GM12872 (cell line): ENCODE data around the gene ZMIZ1.

Source experiments
- TF ChIP-seq, protein P1 (sequence below): IDR thresholded peaks from 3 replicates; pipeline ENCODE4 v1.5.1; 2011; ENCODE audit warnings: low read depth, mild to moderate bottlenecking, low read length, moderate library complexity; ENCODE audit not compliant: insufficient read depth

The ZMIZ1 gene

DNA sequence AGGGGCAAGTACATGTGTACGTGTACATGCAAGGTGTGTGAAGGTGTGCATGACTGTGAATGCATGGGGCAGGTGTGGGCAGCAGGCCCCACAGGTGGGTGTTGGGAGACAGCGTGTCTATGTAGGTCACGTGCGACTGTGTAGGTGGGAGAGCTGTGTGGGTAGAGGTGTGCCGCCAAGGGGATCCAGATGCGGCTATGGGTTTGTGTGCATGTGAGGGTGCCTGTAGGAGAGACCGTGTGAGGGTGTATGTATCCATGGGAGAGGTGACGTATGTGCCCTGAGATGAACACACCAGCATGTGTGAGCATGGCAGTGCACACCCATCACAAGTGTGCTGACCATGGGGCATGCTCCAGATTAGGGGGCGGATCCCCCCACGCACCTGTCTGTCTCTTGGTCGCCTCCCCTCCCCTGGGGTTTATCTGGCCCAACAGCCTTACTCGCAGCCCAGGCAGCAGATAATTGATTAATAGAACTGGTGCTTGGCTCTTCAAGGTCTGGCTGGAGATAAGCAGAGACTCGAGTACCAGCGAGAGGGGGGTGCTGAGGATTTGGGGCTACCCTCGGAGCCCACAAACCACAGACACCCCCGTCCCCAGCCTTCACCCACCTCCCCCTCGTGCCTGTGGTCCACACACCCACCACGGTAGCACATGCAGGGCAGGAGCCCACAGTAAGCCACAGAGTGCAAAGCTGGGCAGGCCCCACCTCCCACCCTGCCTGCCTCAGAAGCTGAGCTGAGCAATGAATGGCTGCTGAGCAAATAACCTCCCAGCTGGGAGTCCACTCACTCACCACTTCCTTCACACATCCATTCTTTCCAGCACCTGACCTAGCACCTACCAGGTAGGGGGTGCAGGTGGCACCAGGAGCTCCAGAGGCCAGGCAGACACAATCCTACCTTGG, 41.4 kb upstream of the ZMIZ1 start:
- TF ChIP-seq, protein P1, sequence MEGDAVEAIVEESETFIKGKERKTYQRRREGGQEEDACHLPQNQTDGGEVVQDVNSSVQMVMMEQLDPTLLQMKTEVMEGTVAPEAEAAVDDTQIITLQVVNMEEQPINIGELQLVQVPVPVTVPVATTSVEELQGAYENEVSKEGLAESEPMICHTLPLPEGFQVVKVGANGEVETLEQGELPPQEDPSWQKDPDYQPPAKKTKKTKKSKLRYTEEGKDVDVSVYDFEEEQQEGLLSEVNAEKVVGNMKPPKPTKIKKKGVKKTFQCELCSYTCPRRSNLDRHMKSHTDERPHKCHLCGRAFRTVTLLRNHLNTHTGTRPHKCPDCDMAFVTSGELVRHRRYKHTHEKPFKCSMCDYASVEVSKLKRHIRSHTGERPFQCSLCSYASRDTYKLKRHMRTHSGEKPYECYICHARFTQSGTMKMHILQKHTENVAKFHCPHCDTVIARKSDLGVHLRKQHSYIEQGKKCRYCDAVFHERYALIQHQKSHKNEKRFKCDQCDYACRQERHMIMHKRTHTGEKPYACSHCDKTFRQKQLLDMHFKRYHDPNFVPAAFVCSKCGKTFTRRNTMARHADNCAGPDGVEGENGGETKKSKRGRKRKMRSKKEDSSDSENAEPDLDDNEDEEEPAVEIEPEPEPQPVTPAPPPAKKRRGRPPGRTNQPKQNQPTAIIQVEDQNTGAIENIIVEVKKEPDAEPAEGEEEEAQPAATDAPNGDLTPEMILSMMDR = no peak

DNA sequence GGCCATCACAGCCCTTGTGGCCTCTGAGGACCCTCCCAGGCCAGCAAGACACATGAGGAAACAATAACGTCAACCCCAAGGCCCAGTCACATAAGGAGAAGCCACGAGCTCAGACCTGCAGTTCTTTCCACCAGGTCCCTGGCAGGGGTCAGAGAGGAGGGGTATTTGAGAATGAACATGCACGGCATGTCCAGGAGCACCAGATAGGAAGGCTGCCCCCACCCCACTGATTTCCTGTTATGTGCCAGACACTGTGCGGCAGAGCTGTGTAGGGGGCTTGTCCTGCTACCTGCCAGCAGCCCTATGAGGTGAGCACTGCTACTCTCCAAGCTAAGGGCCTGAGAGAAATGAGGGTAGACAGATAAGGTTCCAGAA, 40.7 kb upstream of the ZMIZ1 start:
- TF ChIP-seq, protein P1 = no peak

DNA sequence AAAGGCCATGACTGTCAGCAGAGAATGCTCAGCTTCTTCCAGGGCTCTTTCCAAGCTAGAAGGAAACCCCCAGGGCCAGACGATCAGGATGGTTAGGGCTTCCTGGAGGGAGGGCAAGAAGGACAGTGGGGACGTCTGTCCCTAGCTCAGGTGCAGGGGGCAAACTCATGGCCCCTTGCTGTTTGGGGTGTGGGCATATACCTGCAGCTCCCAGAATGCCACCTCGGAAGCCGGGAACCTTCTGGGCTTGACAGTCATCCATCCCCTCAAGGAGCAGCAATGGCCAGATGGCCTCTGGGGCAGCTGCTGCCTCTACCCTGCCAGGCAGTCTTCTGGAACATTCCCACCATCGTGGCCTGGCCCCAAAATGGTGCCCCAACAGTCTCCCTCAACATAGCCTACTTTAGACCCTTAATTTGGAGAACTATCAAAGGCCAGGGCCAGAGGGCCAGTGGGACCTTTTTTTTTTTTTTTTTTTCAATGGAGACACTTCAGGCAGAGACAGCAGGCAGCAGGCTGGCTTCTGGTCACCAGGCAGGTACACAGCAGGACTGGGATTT, 40.2 kb upstream of the ZMIZ1 start:
- TF ChIP-seq, protein P1 = no peak

DNA sequence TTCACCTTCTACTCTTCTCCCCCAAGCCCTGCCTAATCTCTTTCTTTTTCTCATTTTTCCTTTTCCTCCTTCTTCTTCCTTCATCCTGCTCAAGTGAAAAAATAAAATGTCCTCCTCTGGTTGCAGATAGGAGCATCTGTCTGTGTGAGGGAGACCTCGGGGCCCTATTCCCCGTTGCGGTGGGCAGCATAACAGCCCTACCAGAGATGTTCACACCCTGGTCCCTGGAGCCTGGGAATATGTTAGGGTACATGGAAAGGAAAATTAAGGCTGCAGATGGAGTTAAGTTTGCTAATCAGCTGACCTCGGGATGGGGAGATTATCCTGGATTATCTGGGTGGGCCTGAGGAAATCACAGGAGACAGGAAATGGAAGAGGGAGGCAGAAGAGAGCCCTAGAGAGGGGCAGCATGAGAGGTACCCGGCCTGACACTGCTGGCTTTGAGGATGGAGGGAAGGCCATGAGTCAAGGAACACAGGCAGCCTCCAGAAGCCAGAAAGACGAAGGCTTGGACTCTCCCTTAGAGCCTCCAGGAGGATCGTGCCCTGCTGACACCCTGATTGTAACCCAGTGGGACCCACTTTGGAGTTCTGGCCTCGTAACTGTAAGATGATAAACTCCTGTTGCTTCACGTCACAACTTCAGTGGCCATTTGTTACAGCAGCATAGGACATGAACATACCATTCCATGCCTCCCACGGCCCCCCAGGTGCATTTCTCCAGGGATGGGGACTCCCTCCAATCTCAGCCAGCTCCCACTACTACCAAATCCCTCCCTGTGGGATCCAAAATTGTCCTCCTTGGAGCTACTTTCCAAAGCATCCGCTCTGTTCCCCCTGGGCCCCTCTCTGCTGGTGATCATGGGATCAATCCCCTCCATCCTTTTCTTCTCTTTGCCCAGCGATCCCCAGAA, 39.0 kb upstream of the ZMIZ1 start:
- TF ChIP-seq, protein P1 = no peak

DNA sequence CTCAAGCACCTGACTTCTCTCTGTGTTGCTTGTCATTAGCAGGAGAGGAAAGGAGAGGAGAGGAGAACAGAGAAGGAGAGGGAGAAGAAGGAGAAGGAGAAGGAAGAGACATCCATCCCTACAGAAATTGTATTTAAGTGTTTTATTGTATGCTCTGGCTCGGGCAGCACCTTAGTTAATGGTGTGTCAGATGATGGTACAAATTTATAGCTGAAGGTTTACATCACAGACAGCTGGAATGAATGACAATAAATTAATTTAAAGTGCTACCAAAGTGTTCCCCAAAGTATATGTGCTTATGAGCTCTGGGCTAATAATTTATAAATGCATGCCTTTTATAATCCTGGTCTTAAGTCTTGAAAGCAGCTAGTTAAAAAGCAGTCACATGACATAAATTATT, 38.1 kb upstream of the ZMIZ1 start:
- TF ChIP-seq, protein P1 = no peak

DNA sequence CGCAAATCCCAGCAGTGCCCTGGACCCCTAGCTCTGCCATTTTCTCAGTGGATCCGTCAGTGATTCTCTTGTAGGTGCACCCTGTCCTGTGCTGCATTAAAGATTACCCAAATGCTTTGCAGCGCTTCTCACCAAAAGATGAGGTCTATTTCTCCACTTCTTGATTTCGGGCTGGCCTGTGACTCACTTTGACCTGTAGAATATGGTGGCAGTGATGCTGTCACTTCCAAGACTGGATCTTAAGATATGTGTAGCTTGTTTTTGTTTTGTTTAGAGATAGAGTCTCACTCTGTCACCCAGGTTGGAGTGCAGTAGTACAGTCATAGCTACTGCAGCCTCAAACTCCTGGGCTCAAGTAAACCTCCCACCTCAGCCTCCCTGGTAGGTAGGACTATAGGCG, 37.0 kb upstream of the ZMIZ1 start:
- TF ChIP-seq, protein P1 = no peak

DNA sequence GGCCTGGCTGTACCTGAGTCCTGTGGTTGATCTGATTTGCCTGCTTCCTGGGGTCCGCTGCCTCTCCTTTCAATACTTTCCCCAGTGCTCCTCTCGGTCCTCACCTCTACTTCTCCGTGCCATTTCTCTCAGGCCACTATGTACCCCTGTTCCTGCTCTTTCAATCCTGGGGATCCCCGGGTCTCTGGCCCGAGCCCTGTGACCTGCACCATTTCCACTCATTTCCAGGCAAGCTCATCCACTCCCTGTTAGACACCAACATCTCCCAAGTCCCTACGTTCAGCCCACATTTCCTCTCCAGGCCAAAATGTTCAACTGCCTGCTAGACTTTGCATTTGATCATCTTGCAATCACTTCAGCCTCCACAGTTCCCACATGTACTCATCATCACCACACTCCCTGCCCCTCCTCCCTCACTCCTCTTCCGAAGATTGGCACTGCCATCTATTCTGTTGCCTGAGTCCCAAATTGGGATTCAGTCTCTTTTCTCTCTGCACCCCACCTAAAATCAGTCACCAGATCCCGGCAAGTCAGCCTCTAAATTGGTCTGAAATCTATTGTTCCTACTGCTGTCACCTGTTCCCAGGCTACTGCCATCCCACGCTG, 34.4 kb upstream of the ZMIZ1 start:
- TF ChIP-seq, protein P1 = no peak
